HG03565 (cell line): ENCODE data around the gene SH2B2.

ENCODE experiments used
- ATAC-seq: cut with Tn5 transposase; IDR thresholded peaks from one replicate; pipeline ENCODE4 v1.9.1; 2021; ENCODE audit warnings: mild to moderate bottlenecking, moderate library complexity; ENCODE audit not compliant: unreplicated experiment

Gene SH2B2

DNA sequence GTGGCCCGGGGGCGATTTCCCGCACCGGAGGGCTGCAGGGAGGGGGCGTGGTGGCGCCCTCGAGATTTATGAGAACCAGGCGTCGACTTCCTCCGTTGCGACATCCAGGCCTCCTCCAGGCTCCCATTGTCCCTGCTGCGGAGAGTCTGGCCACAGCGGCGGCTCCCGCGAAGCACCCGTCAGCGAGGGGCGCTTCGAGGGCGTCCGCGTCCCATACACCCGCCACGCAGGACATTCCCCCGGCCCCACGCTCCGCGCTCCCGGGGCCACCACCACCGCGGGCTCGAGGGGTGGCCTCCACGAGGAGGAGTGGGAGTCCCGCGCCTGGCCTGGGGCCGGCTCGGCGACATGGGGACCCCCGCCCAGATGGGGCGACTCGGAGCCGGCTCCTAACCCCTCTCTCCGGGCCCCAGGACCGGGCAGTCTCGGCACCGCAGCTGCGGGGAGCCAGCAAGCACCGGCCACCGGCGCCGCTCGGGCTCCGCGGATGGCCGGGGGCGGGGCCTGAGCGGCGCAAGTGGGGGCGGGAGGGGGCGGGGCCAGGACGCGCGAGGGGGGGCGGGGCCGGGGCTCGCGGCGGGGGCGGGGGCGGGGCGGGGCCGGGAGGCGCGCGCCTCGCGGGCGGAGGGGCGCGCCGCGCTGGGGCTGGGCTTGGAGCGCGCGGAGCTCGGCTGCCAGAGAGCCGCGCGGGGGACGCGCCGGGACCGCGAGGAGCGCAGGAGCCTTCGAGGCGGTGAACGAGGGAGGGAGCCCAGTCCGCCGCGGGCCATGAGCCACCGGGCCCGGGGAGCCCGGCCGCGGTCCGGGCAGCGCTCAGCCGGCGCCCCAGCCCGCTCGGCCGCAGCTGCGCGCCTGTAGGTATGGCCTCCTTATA lies at the start of gene SH2B2:
Gene SH2B2 (plus strand): TSS at position 632 of the 874 bp plus-strand sequence. CDS start 13,683 bp downstream, outside the sequence.
- ATAC-seq, result no peak

DNA sequence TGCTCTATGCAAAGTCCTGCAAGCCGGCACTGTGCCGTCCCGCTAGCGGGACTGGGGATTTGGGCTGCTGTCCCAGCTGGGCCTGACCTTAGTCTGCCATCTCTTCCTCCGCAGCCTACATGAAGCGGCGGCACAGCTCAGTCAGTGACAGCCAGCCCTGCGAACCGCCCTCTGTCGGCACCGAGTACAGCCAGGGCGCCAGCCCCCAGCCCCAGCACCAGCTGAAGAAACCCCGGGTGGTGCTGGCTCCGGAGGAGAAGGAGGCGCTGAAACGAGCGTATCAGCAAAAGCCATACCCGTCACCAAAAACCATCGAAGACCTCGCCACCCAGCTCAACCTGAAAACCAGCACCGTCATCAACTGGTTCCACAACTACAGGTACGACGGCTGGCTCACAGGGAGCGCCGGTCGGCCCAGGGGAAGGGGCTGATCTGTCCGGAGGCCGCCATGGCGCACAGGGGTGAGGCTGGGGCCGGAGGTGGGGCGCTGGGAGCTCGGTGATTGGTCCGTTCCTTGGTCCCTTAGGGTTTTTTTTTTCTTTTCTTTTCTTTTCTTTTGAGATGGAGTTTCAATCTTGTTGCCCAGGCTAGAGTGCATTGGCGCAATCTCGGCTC lies 47.4 kb upstream of the SH2B2 start:
- ATAC-seq, result no peak

DNA sequence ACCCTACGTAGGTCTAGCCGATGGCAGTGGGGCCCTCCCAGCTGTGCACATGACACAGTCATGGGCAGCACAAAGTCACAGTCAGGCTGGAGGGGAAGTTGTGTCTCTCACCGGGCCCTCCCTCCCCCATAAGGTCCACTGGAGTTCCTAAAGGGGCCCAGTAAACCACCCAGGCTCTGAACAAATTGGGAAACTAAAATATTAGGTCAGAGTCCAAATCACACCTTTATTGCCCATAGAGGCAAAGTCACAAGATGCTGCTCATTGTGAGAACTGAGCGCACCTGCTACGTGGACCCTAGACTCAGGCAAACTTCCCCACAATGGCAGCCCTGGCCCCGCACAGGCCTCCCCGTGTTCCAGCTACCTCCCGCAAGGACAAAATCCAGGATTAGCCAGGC lies 45.2 kb upstream of the SH2B2 start:
- no peak for ATAC-seq

DNA sequence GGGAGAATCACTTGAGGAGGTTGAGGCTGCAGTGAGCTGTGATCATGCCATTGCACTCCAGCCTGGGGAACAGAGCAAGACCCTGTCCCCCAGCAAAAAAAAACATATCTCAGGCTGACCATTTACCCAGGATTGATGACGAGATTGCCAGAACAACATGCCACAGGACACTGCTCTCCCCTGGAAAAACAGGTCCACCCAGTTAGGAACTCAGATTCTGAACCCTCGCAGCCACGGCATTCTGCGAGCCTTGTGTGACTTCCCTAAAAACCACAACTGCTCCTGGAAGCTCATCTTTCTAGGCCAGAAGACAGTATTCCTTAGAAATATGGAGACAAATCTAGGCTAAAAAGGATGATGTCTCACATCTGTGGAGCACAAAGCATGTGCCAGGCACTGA lies 42.1 kb upstream of the SH2B2 start:
- no peak for ATAC-seq

DNA sequence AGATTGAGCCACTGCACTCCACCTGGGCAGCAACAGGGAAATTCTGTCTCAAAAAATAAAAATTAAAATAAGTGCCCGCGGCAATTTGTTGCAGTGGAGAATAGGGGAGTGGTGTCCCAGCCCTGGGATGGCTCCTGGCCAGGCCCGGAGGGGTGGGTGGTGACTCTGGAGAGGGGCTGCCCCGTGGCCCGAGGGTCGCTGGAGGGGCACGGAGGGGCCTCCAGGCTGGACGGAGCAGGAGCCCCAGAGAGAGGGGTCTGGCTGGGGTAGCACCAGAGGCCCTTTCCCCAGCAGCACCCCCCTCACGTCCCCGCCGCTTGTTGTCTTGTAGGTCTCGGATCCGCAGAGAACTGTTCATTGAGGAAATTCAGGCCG lies 38.6 kb upstream of the SH2B2 start:
- ATAC-seq, result no peak

DNA sequence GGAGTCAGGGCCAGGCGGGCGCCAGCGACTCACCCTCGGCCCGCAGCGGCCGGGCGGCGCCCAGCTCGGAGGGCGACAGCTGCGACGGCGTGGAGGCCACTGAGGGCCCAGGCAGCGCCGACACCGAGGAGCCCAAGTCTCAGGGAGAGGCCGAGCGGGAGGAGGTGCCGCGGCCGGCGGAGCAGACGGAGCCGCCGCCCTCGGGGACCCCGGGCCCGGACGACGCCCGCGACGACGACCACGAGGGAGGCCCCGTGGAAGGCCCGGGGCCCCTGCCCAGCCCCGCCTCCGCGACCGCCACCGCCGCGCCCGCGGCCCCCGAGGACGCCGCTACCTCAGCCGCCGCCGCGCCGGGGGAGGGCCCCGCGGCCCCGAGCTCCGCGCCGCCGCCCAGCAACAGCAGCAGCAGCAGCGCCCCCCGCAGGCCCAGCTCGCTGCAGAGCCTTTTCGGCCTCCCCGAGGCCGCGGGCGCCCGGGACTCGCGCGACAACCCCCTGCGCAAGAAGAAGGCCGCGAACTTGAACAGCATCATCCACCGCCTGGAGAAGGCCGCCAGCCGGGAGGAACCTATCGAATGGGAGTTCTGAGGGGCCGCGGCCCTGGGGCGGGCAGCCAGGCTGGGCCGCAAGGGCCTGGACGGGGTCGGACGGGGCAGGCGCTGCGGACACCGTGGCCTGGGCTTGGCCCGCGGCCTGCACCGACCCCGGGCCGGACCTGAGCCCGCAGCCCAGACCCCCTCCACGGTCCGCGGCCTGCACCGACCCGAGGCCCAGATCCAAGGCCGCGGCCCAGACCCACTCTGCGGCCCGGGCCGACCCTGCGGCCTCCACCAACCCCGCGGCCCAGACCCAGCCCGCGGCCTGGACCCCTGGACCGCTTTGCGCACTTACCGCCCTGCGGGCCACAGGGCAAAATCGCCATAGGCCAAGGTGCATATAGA lies 37.9 kb upstream of the SH2B2 start:
- ATAC-seq, result no peak

DNA sequence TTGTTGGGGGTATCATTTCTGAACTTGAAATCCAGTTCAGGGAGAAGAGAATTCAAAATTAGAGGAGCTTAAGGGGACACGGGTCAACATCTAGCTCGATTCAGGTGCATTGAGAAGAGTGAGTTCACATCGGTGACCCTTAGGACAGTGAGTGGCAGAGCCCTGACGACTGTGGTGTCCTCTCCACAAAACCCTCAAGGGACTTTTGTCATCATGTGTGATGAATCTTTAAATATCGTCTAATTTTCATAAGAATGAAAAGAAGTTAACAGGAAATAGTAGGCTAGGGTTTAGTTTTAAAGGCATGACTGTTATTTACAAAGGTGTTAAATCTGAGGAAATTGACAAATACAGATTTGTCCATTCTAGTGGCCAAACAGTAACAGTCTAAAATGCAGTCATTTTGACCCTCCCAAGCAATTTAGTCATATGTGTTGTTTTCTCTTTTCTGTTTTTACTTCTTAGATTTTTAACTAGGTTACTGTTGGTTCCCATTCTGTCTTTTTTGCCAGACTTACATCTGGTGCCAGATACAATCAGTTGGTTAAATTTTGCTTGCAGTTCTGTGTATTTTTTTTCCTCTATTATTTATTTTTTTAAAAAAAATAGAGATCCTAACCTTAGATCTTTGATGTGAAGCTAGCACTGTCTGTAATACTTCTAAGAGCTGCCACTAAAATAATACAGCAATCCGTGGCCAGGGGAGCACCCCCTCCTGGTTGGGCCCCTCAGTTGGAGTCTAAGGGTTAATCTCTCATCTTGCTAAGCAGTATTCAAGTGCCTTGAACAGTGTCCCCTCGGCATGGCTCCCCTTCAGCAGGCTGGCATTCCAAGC lies 34.9 kb upstream of the SH2B2 start:
- no peak for ATAC-seq

DNA sequence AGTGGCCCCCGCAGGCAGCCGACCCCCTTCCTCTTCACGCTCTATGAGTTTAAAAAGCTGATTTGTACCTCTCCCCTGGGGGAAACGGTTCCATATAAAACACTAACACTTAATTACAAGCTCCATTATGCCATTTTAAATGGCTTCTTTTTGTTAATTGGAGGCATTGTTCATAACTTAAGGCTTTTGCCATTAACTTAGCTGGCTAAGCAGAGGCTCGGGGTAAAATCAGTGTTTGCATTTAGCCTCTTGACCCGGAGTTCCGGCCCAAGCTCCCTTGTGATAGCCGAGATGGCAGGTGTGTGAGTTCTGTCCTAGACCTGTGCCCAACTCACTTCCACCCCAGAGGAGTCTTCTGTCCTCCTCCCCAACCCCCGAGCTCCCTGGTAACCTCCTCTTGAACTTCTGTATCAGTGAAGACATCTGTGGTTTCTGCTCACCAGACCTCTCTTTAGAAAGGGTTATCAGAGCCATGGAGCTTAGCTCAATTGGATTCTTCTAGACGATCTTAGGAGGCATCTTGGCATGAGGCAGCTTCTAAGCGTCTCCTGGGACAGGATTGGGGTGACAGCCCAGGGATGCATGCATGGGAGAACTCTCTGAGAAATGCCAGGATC lies 34.2 kb upstream of the SH2B2 start:
- no peak for ATAC-seq

DNA sequence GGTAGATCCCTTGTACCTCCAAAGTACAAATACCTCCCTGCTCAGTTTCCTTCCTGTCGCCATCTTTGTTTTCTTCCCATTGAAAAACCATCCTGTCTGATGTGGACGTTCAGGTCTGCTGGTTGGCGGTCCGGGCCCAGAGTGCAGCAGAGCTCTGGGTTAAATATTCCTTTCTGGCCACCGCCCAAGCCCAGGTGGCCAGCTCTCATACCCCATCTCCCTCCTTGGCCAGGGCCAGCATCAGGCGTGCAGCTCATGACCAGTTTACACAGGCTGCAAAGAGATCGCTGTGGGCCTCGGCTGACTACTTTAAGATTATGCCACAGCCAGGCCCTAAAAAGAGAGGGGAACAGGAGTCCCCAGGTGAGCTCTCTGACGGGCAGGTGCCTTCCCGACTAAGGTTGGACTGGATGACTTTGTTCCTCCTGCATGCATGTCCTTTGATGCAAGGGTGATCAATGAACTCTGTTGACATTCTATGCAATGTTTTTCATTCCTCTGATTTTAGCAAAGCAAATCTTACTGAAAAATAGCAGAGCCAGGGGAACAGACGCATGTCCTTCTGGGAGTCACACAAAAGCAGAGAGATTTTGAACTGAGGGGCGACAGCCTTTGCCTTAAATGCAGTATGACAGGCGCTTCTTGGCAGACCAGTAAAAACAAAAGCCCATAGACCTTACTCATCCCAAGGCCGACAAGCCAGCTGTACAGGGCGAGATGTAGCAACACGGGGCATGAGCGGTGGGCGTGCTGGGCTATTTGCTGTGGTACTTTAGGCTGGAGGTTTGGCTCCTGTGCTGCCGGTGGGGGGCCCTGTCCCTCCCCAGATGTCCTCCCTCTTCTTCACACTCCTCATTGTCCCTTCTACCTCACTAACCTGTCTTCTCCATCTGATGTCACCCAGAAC lies 33.3 kb upstream of the SH2B2 start:
- ATAC-seq, result no peak

DNA sequence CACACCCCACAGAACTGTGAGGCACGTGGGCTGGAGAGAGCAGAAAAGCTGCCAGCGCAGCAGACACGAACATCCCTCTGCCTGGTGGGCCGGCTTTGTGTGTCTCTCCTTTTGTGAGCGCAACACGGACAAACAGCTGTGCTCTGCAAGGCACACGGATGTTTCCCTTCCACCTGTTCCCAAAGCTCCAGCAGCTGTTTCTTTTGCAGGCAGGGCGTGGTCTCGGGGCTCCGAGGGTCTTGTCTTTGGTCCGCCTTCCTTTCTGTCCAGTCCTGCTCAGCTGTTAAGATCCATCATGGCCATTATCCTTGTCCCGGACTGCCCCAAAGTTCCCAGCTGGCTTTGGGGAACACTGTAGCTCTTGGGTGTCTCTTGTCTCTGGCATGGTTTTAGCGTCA lies 32.7 kb upstream of the SH2B2 start:
- no peak for ATAC-seq

DNA sequence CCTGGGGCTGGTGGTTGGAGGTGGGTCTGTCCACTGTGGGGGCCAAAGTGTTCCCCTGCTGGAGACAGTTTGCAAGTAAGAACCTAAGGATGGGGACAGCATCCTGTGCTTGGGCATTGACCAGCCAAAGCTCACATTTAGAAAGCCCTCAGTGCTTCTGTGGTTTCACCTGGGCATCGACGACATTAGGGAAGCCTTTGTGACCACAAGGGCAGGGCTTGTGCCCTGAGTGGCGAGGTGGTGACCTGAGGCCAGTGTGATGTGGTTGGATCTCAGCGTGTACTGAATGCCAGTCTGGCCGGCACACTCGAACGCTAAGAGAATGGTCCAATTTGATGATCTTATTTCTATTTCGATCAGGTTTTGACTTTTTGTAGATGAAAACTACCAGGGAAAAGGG lies 32.1 kb upstream of the SH2B2 start:
- ATAC-seq, result no peak

DNA sequence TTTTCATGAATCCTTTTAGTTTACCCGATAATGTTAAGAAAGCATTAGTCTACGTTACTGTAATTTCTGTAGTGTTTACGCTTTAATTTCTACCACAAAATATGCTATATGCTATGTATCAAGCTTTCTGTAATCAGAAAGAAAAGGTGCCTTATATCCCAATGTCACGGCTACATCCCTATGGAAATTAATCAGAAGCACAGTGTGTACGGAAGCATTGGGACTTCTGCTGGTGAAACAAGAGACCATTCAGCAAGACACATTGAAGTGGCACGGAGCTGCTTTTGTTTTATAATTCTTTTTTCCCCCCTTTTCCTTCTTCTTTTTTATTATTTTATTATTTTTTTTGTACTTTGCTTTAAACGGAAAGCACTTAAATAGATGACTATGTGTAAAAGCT lies 31.2 kb upstream of the SH2B2 start:
- no peak for ATAC-seq

DNA sequence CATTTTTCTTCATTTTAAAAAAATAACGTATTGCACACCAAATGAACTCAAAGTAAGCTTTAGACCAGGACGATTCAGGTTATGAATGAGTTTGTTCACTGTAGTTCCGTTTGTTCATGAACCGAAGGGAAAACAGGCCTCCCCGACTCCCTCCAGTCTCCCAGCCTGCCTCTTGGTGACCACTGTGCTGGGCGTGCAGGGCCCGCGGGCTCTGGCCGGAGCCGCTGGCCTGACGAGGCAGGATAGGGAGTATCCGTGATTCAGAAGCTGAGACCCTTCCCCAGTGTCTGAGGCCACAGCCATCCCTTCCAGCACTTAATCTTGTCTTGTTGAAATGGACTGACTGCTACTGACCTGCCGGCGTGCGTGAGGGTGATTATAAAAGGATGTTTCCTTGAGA lies 30.8 kb upstream of the SH2B2 start:
- no peak for ATAC-seq

DNA sequence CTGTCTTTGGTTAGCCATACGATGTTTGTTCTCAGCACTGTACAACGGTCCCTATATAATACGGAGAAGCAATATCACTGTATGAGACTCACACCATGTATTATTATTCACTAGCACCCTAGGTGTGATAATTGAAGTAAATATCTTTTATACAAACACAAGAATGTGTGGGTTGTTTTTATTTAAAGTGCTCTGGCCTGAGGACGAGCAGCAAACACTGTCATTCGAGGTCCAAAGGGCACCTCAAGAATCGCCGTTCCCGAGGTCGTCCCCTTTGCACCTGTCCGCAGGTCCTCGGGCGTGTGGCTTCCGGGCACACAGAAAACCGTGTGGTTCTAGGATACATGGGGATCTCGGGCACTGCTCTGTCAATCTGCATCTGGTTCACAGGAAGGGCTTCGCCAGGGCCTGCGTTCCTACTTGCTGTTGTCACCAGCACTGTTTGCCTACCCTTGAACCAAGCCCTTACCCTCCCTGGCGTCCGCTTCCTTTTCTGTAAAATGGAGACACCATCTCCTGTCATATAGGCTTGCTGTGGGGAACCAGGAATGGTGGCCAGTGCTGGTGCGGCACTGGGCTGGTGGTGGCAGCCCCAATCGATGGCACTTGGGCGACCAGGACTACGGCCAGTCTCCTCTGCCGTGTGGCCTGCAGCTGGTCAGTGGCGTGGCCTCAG lies 28.5 kb upstream of the SH2B2 start:
- no peak for ATAC-seq

DNA sequence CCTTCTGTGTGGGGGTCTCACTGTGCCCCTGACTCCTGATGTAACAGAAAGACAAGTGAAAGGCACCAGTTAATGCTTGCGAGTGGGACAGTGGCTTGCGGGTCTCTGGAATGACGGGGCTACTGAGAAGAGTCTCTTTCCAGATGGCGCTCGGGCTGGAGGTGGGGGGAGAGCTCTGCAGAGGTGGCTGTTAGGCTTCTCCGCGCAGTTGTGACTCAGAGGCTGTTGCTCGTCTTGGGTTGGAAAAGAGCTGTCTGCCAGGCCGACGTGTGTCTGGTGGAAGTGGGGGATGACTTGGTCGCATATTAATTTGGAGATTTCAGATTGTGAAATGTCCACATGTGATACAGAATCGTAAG lies 27.9 kb upstream of the SH2B2 start:
- no peak for ATAC-seq

DNA sequence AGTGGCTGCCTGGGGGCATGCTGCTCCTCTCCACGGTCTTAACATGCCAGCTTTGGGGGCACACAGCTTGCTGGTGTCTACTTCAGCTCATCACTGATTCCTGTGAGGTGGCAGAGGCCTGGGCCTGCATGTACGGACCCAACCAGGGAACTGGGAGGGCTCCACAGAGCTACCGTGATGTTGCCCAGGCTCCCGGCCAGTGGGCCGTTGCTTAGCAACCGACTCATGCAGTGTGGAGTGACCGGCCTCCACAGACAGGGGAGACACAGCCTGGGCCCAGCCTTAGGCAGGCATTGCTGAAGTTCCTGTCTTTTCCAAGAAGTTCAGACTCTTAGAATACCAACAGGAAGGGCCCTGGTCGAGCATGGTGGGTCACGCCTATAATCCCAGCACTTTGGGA lies 25.8 kb upstream of the SH2B2 start:
- no peak for ATAC-seq

DNA sequence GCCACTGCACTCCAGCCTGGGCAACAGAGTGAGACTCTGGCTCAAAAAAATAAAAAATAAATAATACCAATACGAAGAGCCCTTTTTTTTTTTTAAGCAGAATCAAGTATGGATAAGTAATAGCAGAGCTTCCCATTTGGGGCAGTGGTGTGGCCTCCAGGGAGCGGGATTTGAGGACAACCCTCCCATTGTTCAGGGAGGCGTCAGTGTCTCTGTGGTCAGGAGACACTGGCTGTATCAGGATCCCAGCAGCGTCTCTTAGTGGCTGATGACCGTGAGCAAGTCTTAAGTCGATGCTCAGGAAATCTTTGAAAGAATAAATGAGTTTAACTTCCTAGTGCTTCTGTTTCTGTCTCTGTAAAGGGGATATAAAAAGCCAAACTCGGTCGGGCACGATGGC lies 25.2 kb upstream of the SH2B2 start:
- no peak for ATAC-seq

DNA sequence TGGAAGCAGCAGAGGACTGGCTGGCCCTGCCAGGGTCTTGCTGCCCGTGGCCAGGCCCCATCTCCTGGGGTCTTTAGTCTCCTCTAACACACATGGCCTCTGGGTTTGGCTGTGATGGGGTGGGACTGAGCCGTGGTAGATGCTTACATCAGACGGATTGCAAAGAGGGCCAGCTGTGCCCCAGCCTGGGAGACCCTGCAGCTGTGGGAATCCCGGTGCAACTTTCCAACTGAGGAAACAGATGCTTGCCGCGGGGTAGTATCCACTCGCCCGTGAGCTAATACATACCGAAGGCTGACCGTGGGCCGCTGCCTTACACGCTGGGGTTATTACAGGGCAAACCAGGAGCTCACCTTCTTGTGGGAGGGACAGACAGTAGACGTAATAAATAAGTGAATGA lies 24.1 kb upstream of the SH2B2 start:
- ATAC-seq, result no peak
